Upper lobe of left lung (tissue), 6 donors: Measurements from ENCODE around the gene CDS2. TPM values are rescaled to one million over a fixed set of nuclear protein-coding genes. Genes with fewer than 3 reads are reported as not detected.

Source experiments
- ATAC-seq, 2 donors: fragments of 200-7000 bp; cut with Tn5 transposase; one replicate each; pipeline ENCODE4 v1.9.1; 2022; ENCODE audit warnings: mild to moderate bottlenecking in 2 of 2, moderate library complexity in 2 of 2; ENCODE audit not compliant: low FRiP score in 2 of 2
- DNase-seq, 2 donors: peaks; one replicate each; pipeline ENCODE4 v3.0.0-alpha.2; 2019 to 2020
- H3K27ac ChIP-seq, 4 donors: fragments of 200-600 bp; sonication (generic); one replicate each; pipeline ENCODE4 v1.5.1; 2016 to 2019
- H3K27me3 ChIP-seq, 4 donors: fragments of 200-600 bp; sonication (generic); one replicate each; pipeline ENCODE4 v1.5.1; 2017 to 2019
- H3K36me3 ChIP-seq, 4 donors: fragments of 200-600 bp; sonication (generic); one replicate each; pipeline ENCODE4 v1.5.1; 2016 to 2019
- H3K4me1 ChIP-seq, 4 donors: fragments of 200-600 bp; sonication (generic); one replicate each; pipeline ENCODE4 v1.5.1; 2018 to 2019
- H3K4me3 ChIP-seq, 4 donors: fragments of 200-600 bp; sonication (generic); one replicate each; pipeline ENCODE4 v1.5.1; 2017 to 2019; ENCODE audit warnings: mild to moderate bottlenecking in 2 of 4, moderate library complexity in 1 of 4
- H3K9me3 ChIP-seq, 4 donors: fragments of 200-600 bp; sonication (generic); one replicate each; pipeline ENCODE4 v1.5.1; 2018 to 2019
- CTCF ChIP-seq, 6 experiments: fragments of 450-650 bp in 4 of 6; fragments of 200-600 bp in 2 of 6; sonication (generic) in 2 of 6; IDR thresholded peaks; one replicate each; pipeline ENCODE4 v1.5.1; 2016 to 2019; ENCODE audit warnings: antibody characterized with exemption in 6 of 6
- EP300 ChIP-seq, 4 donors: sonication (generic); formaldehyde crosslinking; IDR thresholded peaks; one replicate each; pipeline ENCODE4 v1.5.1; 2017; ENCODE audit warnings: antibody characterized with exemption in 4 of 4, control low read depth in 2 of 4
- POLR2A ChIP-seq, 4 donors: fragments of 450-650 bp; IDR thresholded peaks; one replicate each; pipeline ENCODE4 v1.5.1; 2016 to 2017; ENCODE audit warnings: antibody characterized with exemption in 4 of 4, mild to moderate bottlenecking in 2 of 4
- POLR2AphosphoS5 ChIP-seq, 2 donors: sonication (generic); formaldehyde crosslinking; IDR thresholded peaks; one replicate each; pipeline ENCODE4 v1.5.1; 2017; ENCODE audit warnings: antibody characterized with exemption in 2 of 2
- WGBS, 2 donors: methylation state at CpG; one replicate each; pipeline ENCODE4 v1.1.5; 2017 to 2018; 5-methylcytosine and 5-hydroxymethylcytosine counted together
- total RNA-seq, 6 donors: library from RNA; depleted of rRNA in 4 of 6; stranded (reverse); fragments of >200 nt in 4 of 6; gene quantifications; one replicate each; pipeline versions ENCODE4 v1.1.0 to v1.2.1, GENCODE V29; 2016 to 2021
- donor health status: DM: no; HTN: no; CAD: no; lungs with moderate emphysema.
- donor health status: DM: no; HTN: yes; CAD: no; lungs with severe emphysema.

CDS2 gene
- total RNA-seq, 6 donors from 2014 or later, result 26.2 to 64.0 (median 40.6) TPM

- 47 to 52% methylated on average over 9 of the region's 9 CpGs for WGBS, 2 donors
- Histone ChIP-seq H3K27me3 (no peaks in the 10 kb centered on the region), H3K4me1 (peaks cover 3 to 8% (median 5%) of the 10 kb centered on the region in 4 donors), H3K36me3 (peaks cover 13 to 62% (median 42%) of the 10 kb centered on the region in 4 donors), H3K4me3 (no peak overlapping the region), H3K27ac (peak overlapping the region in 3 of 4 donors; percentile 25 to 63 (median 35)), H3K9me3 (no peaks in the 10 kb centered on the region)
- DNase-seq (peak in 1 of 2 donors; percentile 31), ATAC-seq (peak; percentile 76 to 80)
- TF ChIP-seq POLR2AphosphoS5 (IDR thresholded peaks at IDR 0.05) (no peak), CTCF (IDR thresholded peaks at IDR 0.05) (peak; percentile 44 to 87 (median 75))
These were observed 65.2 kb downstream of the CDS2 start for GRCh38 chr20:5191829-5192569.

GRCh38 chr20:5192570-5193431, 66.0 kb downstream of the CDS2 start:
- H3K36me3 ChIP-seq, result peaks cover 13 to 63% (median 43%) of the 10 kb centered on the region in 4 donors

DNA sequence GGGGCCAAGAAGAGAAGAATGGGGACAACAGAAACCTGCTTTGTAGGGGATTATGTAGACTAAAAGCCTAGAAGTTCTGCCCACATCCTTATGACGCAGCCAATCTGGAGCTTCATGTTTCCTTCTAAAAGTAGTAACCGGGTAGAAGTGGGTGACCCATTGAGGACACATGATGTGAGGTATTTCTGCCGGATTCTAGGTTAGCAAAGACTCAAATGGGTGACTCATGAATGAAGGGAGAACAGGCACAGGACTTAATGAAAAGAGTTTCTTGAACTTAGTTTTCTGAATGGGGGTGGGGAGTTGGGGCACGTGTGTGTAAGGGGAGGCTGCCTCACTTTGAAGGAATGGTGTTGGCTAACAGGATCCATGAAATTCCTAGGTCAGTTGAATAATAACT, 68.8 kb downstream of the CDS2 start:
- H3K27me3 ChIP-seq, result no peaks in the 10 kb centered on the region
- H3K4me1 ChIP-seq, result peaks cover 3 to 8% (median 5%) of the 10 kb centered on the region in 4 donors
- ATAC-seq, result no peak
- no peaks in the 10 kb centered on the region for H3K9me3 ChIP-seq
- H3K36me3 ChIP-seq, result peaks cover 0 to 54% (median 26%) of the 10 kb centered on the region in 4 donors
- no peak for DNase-seq
- H3K4me3 ChIP-seq, result no peak overlapping the region
- TF ChIP-seq POLR2AphosphoS5 (IDR thresholded peaks at IDR 0.05) (no peak), EP300 (IDR thresholded peaks at IDR 0.05) (no peak), CTCF (IDR thresholded peaks at IDR 0.05) (no peak), POLR2A (IDR thresholded peaks at IDR 0.05) (no peak)
- no peak overlapping the region for H3K27ac ChIP-seq
- 88% methylated on average over 4 of the region's 4 CpGs for WGBS, 2 donors

More at GRCh38 chr20:5192570-5193431, 66.0 kb downstream of the CDS2 start:
- H3K27me3 ChIP-seq, result no peaks in the 10 kb centered on the region
- no peaks in the 10 kb centered on the region for H3K9me3 ChIP-seq
- DNase-seq, result no peak
- no peak overlapping the region for H3K4me3 ChIP-seq
- 59 to 65% methylated on average over 8 to 9 of the region's 9 CpGs for WGBS, 2 donors
- H3K27ac ChIP-seq, result no peak overlapping the region
- peaks cover 3 to 8% (median 5%) of the 10 kb centered on the region in 4 donors for H3K4me1 ChIP-seq
- TF ChIP-seq POLR2A (IDR thresholded peaks at IDR 0.05) (no peak), EP300 (IDR thresholded peaks at IDR 0.05) (peak in 1 of 4 donors; percentile 4), CTCF (IDR thresholded peaks at IDR 0.05) (no peak), POLR2AphosphoS5 (IDR thresholded peaks at IDR 0.05) (no peak)
- no peak for ATAC-seq

DNA sequence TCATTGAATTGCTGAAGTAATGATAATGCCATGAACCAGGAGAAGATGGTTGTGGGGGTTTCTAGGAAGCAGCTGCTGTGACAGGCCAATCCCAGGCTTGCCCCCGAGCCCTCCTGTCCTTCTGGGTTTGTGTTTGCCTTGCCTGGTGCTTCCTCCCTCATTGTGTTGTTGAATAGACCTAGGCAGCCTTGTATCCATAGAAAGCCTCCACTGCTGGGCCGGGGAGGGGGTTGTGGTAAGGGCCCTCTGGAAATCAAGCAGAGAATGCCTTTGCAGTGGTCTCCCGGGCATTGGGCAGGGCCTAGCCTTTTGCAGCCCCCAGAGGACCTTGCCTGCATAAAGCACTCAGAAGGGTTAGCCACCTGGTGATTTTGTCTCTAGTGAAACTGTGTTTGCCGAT, 69.3 kb downstream of the CDS2 start:
- no peak overlapping the region for H3K27ac ChIP-seq

More for the DNA sequence above, 69.3 kb downstream of the CDS2 start:
- TF ChIP-seq EP300 (IDR thresholded peaks at IDR 0.05) (no peak), CTCF (IDR thresholded peaks at IDR 0.05) (no peak), POLR2A (IDR thresholded peaks at IDR 0.05) (no peak), POLR2AphosphoS5 (IDR thresholded peaks at IDR 0.05) (no peak)
- Histone ChIP-seq H3K27me3 (no peaks in the 10 kb centered on the region), H3K36me3 (peaks cover 0 to 49% (median 23%) of the 10 kb centered on the region in 4 donors), H3K4me3 (no peak overlapping the region), H3K9me3 (no peaks in the 10 kb centered on the region), H3K4me1 (peaks cover 3 to 8% (median 5%) of the 10 kb centered on the region in 4 donors)
- DNase-seq, result no peak
- no peak for ATAC-seq
- 94 to 100% methylated on average over 2 to 4 of the region's 4 CpGs for WGBS, 2 donors
